Pulmonary artery endothelial cell (primary cell): Measurements from ENCODE around the gene PROK1. TPM values are rescaled to one million over a fixed set of nuclear protein-coding genes. Genes with fewer than 3 reads are reported as not detected.
"Not testable (repeated sequence)": the region's sequence is repeated elsewhere in the genome, so short reads cannot be mapped to it uniquely, and the experiment has no call there.

Experiments used
- DNase-seq: peaks from one replicate; pipeline ENCODE4 v3.0.0-alpha.2; 2011; ENCODE audit warnings: low read depth, low spot score
- total RNA-seq: library from RNA; depleted of rRNA; stranded (reverse); fragments of >200 nt; gene quantifications from 2 replicates; pipeline ENCODE4 v1.2.3, GENCODE V29; 2014

PROK1 gene
- total RNA-seq, 1 donor from 2014 or later: not detected

DNA sequence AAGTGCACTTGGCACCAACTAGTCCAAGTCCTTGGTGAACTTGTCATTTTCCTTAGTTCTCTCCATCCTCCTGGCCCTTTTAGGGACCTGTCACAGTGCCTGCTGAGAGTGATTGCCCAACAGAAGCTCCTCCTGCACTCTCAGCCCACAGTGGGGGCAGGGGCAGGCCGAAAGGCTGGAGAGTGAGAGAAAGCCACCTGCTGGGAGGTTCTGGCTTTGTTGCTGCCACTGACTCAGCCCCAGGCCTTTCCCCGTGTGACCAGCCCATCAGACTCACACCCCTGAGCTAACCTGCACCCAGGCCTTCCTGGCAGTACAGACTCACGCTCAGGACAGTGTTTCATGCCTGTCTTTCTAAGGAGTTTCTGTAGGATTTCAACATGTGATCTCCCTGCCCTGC, 17.1 kb upstream of the PROK1 start:
- no peak for DNase-seq

GRCh38 chr1:110434946-110435345, 16.0 kb upstream of the PROK1 start:
- DNase-seq: no peak

- DNase-seq: no peak
Measured at GRCh38 chr1:110436635-110437034, 14.3 kb upstream of the PROK1 start.

- DNase-seq: not testable (repeated sequence)
Measured at GRCh38 chr1:110437645-110438299, 13.2 kb upstream of the PROK1 start.

DNA sequence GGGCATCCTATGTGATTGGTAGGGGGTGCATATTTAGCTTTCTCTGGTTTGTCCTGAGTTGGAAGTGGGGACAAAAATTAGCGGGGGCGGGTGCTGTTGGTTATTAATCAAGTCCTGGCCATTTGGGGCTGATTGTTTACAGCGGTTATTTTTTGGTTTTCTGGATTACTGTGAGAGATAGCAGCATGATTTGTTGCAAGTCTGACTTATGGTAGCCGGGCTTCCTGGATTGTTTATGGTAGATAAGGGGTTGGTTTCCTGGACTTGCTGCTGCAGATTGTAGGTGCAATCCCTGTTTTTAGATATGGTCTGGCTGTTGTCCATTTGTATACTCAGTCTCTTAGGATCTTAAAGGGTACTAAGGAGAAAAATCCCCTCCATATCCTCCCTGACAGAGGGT, 12.1 kb upstream of the PROK1 start:
- DNase-seq: no peak

GRCh38 chr1:110439873-110440272, 11.1 kb upstream of the PROK1 start:
- DNase-seq: not testable (repeated sequence)

DNA sequence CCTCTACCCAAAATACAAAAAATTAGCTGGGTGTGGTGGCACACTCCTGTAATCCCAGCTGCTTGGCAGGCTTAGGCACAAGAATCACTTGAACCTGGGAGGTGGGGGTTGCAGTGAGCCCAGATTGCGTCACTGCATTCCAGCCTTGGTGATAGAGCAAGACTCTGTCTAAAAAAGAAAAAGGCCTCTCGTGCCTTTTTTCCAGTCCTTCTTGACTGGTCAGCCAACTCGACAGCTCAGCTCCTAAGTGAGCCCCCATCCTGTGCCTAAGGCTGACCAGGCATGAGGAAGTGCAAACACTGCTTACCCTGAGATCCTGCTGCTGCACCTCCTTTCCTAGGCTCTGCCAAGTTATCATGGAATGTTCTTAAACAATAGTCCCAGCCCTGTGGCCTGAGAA, 10.1 kb upstream of the PROK1 start:
- DNase-seq: no peak

GRCh38 chr1:110441888-110442287, 9.1 kb upstream of the PROK1 start:
- DNase-seq: no peak

- no peak for DNase-seq
Measured at GRCh38 chr1:110443451-110443850, 7.5 kb upstream of the PROK1 start.

DNA sequence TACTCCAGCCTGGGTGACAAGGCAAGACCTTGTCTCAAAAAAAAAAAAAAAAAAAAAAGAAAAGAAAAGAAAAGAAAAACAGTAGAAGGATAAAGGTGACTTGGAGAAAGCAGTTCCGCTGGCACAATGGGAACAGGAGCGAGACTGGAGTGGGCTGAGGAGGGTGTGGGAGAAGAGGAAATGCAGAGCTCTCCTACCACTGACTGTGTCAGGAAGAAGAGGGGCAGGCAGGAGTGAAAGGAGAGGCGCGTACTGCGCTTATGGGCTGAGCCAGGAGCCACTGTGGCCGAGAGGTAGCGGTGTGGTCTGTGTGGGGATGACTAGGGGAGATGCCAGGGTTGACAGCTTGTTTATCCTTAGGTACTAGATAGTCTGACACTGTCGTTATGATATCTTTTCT, 6.4 kb upstream of the PROK1 start:
- no peak for DNase-seq

DNA sequence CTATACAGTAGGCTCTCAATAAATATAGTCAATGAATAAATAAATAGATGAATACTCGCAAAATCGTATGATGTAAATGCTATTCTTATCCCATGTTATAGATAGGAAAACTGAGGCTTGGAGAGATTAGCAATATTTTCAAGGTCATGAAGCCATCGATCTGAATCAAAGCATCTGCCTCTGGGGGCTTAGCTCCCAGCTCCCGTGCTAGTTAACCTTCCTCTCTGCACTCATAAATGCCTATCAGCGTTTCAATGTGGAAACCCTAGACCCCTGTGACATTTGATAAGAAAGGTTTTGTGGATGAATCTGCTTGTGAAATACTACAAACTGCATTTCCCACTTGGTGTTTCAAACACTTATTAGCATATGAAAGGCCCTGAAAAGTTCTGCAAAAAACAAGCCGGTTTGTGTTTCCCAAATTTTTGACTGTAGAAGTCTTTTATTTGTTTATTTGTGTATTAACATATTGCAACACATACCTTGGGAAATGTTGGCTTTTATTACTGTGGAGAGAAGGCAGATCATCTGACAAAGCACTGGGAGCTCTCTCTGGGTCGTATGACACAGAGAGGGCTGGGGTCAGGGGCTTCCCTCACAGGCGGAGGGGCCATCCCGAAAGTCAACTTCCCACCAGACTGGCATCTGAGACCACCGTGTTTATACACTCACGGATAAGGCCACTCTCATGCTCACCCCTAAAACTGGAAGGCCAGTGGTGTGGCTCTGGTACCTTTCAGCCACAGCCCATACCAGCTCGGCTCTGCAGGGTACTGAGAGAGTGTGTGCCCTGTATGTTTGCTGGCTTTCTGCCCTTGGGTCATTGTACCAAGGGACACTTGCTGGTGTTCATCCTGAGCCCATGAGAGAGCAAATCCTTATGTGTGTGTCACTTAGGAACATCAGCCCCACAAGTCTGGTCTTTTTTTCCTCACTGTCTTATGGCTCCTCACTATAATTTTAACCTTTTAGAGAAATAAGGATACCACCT, 993 bp upstream of the PROK1 start:
- DNase-seq: no peak

GRCh38 chr1:110452330-110452729, 1.4 kb downstream of the PROK1 start:
- no peak for DNase-seq

- no peak for DNase-seq
Measured at GRCh38 chr1:110453829-110454228, 2.9 kb downstream of the PROK1 start.

DNA sequence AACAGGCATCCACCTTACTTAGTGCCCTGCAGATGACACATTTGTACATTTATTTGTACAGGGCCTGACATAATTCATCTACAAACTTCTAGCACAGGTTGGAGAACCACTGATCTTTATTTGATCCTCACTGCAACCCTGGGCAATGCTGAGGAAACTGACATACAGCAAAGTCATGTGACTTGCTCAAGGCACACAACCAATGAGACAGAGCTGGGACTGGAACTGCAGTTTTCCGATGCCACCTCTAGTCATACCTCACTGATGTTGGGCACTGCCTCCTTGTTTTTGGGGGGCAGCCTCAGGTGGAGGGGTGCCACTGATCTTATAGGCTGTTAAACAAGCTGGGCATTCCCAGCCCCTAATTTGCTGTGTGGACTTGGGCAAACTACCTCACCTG, 3.4 kb downstream of the PROK1 start:
- DNase-seq: no peak

- no peak for DNase-seq
Measured at GRCh38 chr1:110455151-110455550, 4.2 kb downstream of the PROK1 start.

GRCh38 chr1:110457206-110457605, 6.3 kb downstream of the PROK1 start:
- DNase-seq: no peak

DNA sequence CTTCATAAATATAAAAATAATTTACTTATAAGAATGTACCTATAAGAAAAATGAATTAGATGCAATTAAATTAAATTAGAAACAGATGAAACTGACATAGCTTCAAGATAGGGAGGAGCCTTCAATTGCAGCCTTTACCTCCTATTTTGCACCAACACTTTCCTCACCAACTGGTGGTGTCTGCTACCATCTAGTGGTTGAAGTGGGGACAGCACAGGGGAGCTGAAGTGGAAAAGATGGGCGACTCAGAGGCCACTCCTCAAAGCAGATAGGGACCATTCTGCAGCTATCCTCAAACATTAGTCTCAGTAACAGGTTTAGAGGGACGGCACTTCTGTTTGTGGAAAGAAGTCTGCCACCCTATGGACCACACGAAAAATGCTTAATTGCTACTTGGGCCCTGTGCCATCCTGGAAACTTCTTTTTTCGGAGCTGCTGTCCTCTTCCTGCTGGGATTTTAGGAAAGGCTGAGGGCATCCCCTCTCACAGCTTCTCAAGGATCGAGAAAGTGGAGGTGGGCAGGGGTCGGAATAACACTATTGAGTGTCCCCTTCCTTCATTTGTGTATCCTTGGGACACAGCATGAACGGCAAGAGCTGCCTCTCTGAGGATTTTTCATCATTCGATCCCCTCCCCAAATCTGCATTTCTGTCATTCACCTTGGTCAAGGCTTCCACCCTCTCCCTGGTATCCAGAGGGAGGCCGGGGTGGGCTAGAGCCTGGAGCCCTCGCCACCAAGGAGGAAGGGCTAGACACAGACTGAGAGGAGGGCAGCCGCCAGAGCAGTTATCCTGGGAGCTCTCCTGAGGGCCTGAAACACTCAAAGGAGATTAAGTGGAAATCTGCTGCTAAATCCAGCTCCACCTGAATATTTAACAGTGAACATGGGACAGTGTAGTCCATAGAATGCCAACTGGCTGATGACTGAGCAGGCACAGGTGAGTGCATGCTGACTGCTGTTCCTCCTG, 9.6 kb downstream of the PROK1 start:
- peak; percentile 13 for DNase-seq

GRCh38 chr1:110462093-110462492, 11.1 kb downstream of the PROK1 start:
- DNase-seq: no peak

DNA sequence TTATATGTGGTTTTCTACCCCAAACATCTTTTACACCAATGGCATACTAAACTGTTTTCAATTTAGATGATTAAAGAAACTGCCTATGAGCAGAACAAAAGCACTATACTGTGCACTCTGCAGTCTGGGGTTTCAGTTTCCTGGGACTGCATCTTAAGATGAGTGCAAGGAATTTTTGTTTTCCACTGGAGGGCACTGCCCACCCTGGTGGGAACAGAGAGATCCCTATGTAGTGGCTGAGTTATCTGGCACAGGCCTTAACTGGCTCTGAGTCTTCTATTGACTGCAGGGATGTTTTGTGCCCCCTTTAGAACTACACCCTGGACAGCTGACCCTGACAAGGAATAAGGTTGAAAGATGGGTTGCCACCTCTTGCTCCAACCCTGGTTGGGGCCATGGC, 12.0 kb downstream of the PROK1 start:
- no peak for DNase-seq

DNA sequence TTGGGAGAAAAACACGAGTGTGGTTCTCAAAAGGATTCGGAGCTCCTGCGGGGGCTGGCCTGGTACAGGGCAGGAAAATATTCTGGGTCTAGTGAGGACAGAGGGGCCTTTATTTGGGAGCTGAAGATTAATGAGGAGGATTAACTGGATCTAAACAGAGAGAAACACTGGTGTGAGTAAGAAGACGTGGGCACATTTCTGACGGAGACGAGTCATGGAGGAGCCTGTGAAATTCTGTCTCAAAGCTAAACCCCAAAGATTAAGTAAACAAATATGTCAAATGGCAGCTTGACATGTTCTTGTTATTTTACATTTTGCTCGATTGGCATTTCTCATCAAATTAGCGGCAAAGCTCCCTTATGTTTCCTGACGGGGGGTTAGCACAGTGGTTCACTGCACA, 12.8 kb downstream of the PROK1 start:
- no peak for DNase-seq

DNA sequence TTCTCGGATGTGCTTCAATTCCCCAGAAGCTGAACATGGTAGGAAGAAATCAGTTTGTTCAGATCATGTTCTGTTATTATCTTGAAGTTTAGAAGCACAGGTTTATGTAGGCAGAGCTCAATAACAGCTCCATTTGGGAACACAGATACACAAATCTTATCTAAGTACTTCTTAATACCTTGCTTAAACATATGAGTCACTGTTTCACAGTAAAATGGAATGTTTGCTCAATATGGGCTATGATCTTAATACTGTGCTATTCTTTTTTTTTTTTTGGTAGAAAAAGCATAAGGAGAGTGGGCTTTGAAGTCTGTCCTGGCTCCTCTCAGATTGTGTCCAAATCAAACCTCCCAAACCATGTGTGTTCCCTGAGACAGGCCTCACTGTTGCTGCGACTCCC, 13.4 kb downstream of the PROK1 start:
- no peak for DNase-seq
